WTC11 (cell line): ENCODE data around the gene HSD17B8.

Source experiments
- JUN ChIP-seq: sonication (generic); formaldehyde crosslinking; IDR thresholded peaks from 2 replicates; pipeline ENCODE4 v1.8.0; 2023; ENCODE audit warnings: mild to moderate bottlenecking, missing genetic modification reagents
- MYBL2 ChIP-seq: sonication (generic); formaldehyde crosslinking; IDR thresholded peaks from 2 replicates; pipeline ENCODE4 v1.8.1; 2023; ENCODE audit warnings: mild to moderate bottlenecking, moderate library complexity, missing genetic modification reagents
- NFE2L1 ChIP-seq: sonication (generic); formaldehyde crosslinking; IDR thresholded peaks from 2 replicates; pipeline ENCODE4 v1.8.1; 2023; ENCODE audit warnings: missing genetic modification reagents
- ZNF263 ChIP-seq: sonication (generic); formaldehyde crosslinking; IDR thresholded peaks from 2 replicates; pipeline ENCODE4 v1.8.1; 2022; ENCODE audit warnings: low read depth, mild to moderate bottlenecking, moderate library complexity, missing genetic modification reagents
- TF ChIP-seq, protein P1 (sequence below): fragments of 250-450 bp; sonication (Bioruptor Pico); IDR thresholded peaks from 2 replicates; pipeline ENCODE4 v2.1.2; 2022; ENCODE audit warnings: mild to moderate bottlenecking, moderate library complexity
- TF ChIP-seq, protein P2 (sequence below): fragments of 200-600 bp; IDR thresholded peaks from 2 replicates; pipeline ENCODE4 v1.8.0; 2022; ENCODE audit warnings: antibody characterized with exemption
- TF ChIP-seq, protein P3 (sequence below): sonication (generic); formaldehyde crosslinking; IDR thresholded peaks from 2 replicates; pipeline ENCODE4 v1.8.1; 2023; ENCODE audit warnings: mild to moderate bottlenecking, moderate library complexity, missing genetic modification reagents
- TF ChIP-seq, protein P4 (sequence below): sonication (generic); formaldehyde crosslinking; IDR thresholded peaks from 2 replicates; pipeline ENCODE4 v1.8.1; 2022; ENCODE audit warnings: low read depth, missing genetic modification reagents, borderline replicate concordance

DNA sequence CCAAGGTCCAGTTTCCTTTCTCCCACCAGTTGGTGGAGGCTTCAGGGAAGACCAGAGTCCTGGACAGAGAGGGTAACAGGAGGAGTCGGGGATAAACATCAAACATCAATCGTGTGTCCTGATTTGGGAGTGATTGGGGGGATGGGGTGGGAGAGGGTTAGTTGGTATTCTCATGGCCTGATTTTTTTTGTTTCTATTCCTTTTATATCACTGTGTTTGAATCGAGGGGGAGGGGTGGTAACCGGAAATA lies 365 bp upstream of the HSD17B8 start:
- TF ChIP-seq, protein P1, sequence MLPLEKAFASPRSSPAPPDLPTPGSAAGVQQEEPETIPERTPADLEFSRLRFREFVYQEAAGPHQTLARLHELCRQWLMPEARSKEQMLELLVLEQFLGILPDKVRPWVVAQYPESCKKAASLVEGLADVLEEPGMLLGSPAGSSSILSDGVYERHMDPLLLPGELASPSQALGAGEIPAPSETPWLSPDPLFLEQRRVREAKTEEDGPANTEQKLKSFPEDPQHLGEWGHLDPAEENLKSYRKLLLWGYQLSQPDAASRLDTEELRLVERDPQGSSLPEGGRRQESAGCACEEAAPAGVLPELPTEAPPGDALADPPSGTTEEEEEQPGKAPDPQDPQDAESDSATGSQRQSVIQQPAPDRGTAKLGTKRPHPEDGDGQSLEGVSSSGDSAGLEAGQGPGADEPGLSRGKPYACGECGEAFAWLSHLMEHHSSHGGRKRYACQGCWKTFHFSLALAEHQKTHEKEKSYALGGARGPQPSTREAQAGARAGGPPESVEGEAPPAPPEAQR = no peak
- TF ChIP-seq, protein P2, sequence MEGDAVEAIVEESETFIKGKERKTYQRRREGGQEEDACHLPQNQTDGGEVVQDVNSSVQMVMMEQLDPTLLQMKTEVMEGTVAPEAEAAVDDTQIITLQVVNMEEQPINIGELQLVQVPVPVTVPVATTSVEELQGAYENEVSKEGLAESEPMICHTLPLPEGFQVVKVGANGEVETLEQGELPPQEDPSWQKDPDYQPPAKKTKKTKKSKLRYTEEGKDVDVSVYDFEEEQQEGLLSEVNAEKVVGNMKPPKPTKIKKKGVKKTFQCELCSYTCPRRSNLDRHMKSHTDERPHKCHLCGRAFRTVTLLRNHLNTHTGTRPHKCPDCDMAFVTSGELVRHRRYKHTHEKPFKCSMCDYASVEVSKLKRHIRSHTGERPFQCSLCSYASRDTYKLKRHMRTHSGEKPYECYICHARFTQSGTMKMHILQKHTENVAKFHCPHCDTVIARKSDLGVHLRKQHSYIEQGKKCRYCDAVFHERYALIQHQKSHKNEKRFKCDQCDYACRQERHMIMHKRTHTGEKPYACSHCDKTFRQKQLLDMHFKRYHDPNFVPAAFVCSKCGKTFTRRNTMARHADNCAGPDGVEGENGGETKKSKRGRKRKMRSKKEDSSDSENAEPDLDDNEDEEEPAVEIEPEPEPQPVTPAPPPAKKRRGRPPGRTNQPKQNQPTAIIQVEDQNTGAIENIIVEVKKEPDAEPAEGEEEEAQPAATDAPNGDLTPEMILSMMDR = no peak
- TF ChIP-seq MYBL2 (CRISPR knock-in tag) (no peak), JUN (no peak), NFE2L1 (no peak), ZNF263 (CRISPR knock-in tag) (no peak)
- TF ChIP-seq, protein P3, sequence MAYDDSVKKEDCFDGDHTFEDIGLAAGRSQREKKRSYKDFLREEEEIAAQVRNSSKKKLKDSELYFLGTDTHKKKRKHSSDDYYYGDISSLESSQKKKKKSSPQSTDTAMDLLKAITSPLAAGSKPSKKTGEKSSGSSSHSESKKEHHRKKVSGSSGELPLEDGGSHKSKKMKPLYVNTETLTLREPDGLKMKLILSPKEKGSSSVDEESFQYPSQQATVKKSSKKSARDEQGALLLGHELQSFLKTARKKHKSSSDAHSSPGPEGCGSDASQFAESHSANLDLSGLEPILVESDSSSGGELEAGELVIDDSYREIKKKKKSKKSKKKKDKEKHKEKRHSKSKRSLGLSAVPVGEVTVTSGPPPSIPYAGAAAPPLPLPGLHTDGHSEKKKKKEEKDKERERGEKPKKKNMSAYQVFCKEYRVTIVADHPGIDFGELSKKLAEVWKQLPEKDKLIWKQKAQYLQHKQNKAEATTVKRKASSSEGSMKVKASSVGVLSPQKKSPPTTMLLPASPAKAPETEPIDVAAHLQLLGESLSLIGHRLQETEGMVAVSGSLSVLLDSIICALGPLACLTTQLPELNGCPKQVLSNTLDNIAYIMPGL (CRISPR knock-in tag) = no peak
- TF ChIP-seq, protein P4, sequence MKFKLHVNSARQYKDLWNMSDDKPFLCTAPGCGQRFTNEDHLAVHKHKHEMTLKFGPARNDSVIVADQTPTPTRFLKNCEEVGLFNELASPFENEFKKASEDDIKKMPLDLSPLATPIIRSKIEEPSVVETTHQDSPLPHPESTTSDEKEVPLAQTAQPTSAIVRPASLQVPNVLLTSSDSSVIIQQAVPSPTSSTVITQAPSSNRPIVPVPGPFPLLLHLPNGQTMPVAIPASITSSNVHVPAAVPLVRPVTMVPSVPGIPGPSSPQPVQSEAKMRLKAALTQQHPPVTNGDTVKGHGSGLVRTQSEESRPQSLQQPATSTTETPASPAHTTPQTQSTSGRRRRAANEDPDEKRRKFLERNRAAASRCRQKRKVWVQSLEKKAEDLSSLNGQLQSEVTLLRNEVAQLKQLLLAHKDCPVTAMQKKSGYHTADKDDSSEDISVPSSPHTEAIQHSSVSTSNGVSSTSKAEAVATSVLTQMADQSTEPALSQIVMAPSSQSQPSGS (CRISPR knock-in tag) = no peak
